GM23248 (cell line): Measurements from ENCODE around the gene ERICH2.

ENCODE experiments used
- EZH2 ChIP-seq: fragments of 200-600 bp; sonication (generic); IDR thresholded peaks from 2 replicates; pipeline ENCODE4 v1.6.1; 2018; ENCODE audit warnings: antibody characterized with exemption, mild to moderate bottlenecking; ENCODE audit not compliant: insufficient read depth, poor library complexity, severe bottlenecking
- EZH2phosphoT487 ChIP-seq: fragments of 200-600 bp; sonication (generic); IDR thresholded peaks from 2 replicates; pipeline ENCODE4 v1.6.1; 2018; ENCODE audit warnings: antibody characterized with exemption, moderate library complexity, mild to moderate bottlenecking, low read depth; ENCODE audit not compliant: insufficient read depth

DNA sequence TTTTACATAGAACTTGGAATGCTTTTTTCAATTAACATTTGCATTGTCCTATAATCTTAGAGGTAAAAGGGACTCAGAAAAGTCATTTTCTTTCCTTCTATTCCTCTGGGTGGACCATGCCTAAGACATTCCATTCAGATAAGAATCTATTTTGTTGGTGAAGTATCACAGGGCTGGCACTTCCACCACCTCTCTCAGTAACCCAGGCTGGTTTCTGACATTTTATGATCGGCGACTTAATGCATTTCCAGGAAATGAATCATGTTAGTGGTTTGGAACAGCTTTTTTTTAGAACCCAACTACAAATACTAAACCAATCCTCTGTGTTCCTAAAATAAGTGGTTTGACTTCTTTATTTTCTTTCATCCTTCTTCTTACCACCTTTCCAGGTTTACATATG, 73.5 kb downstream of the ERICH2 start:
- TF ChIP-seq EZH2 (no peak), EZH2phosphoT487 (no peak)
